HG03439 (cell line): ENCODE results near the gene DHRS1.

Experiments
- ATAC-seq: cut with Tn5 transposase; IDR thresholded peaks from one replicate; pipeline ENCODE4 v1.9.1; 2021; ENCODE audit warnings: mild to moderate bottlenecking, moderate library complexity; ENCODE audit not compliant: unreplicated experiment

Gene DHRS1

GRCh38 chr14:24286996-24287395 is 12.6 kb downstream of the DHRS1 start:
- no peak for ATAC-seq

GRCh38 chr14:24285351-24285750 is 14.2 kb downstream of the DHRS1 start:
- ATAC-seq: no peak

GRCh38 chr14:24284501-24285035 is 15.0 kb downstream of the DHRS1 start:
- ATAC-seq: no peak

GRCh38 chr14:24283796-24284460 is 15.7 kb downstream of the DHRS1 start:
- ATAC-seq: no peak

- no peak for ATAC-seq
Measured at GRCh38 chr14:24282736-24283135, 16.8 kb downstream of the DHRS1 start.

GRCh38 chr14:24281636-24282035 is 17.9 kb downstream of the DHRS1 start:
- no peak for ATAC-seq

GRCh38 chr14:24280797-24281460 is 18.7 kb downstream of the DHRS1 start:
- ATAC-seq: no peak

GRCh38 chr14:24279301-24280186 is 20.0 kb downstream of the DHRS1 start:
- peak; percentile 54 for ATAC-seq

- ATAC-seq: no peak
Measured at GRCh38 chr14:24278424-24278823, 21.2 kb downstream of the DHRS1 start.

- ATAC-seq: no peak
Measured at GRCh38 chr14:24277606-24278321, 21.8 kb downstream of the DHRS1 start.

- no peak for ATAC-seq
Measured at GRCh38 chr14:24277071-24277470, 22.5 kb downstream of the DHRS1 start.

GRCh38 chr14:24274101-24274543 is 25.5 kb downstream of the DHRS1 start:
- peak; percentile 49 for ATAC-seq

GRCh38 chr14:24273422-24273998 is 26.1 kb downstream of the DHRS1 start:
- no peak for ATAC-seq

GRCh38 chr14:24272467-24272866 is 27.1 kb downstream of the DHRS1 start:
- no peak for ATAC-seq

- no peak for ATAC-seq
Measured at GRCh38 chr14:24271834-24272263, 27.7 kb downstream of the DHRS1 start.

GRCh38 chr14:24271134-24271833 is 28.3 kb downstream of the DHRS1 start, which contains the start of gene RABGGTA:
Gene RABGGTA (minus strand): TSS chr14:24271597. CDS start chr14:24271115, 482 bp downstream.
- peak; percentile 84 for ATAC-seq

- no peak for ATAC-seq
Measured at GRCh38 chr14:24270537-24271133, 28.9 kb downstream of the DHRS1 start.

- no peak for ATAC-seq
Measured at GRCh38 chr14:24269910-24270536, 29.6 kb downstream of the DHRS1 start.

GRCh38 chr14:24269368-24269767 is 30.2 kb downstream of the DHRS1 start:
- ATAC-seq: no peak
